GM15510 (cell line): Measurements from ENCODE around the gene PRDM13.
A peak's percentile ranks its signal among the peaks of the same experiment; 100 is the strongest.

Experiments
- POLR2A ChIP-seq: IDR thresholded peaks from 3 replicates; pipeline ENCODE4 v1.6.1; 2011; ENCODE audit warnings: borderline replicate concordance; ENCODE audit not compliant: insufficient read length; ENCODE audit errors: extremely low read depth

Gene PRDM13

GRCh38 chr6:99606656-99607415, at the start of gene PRDM13:
TSS of gene PRDM13 (plus strand) at chr6:99606833. CDS start at chr6:99607035, 202 bp downstream.
- no peak for TF ChIP-seq POLR2A

- TF ChIP-seq POLR2A, result no peak
These were observed 47.6 kb upstream of the PRDM13 start for GRCh38 chr6:99559057-99559456.

- no peak for TF ChIP-seq POLR2A
These were observed 46.0 kb upstream of the PRDM13 start for GRCh38 chr6:99560668-99561067.

- no peak for TF ChIP-seq POLR2A
These were observed 43.4 kb upstream of the PRDM13 start for GRCh38 chr6:99563056-99563723.

- TF ChIP-seq POLR2A, result peak; percentile 91
These were observed 38.3 kb upstream of the PRDM13 start, which contains the start of gene CCNC for GRCh38 chr6:99568103-99568933. TSS of gene CCNC (minus strand) at chr6:99568660. CDS start at chr6:99568527, 133 bp downstream.

GRCh38 chr6:99573980-99574617, 32.5 kb upstream of the PRDM13 start:
- no peak for TF ChIP-seq POLR2A

- no peak for TF ChIP-seq POLR2A
These were observed 30.9 kb upstream of the PRDM13 start for GRCh38 chr6:99575544-99576227.

GRCh38 chr6:99579781-99580180, 26.9 kb upstream of the PRDM13 start:
- no peak for TF ChIP-seq POLR2A

- TF ChIP-seq POLR2A, result no peak
These were observed 18.8 kb upstream of the PRDM13 start for GRCh38 chr6:99587792-99588191.

- TF ChIP-seq POLR2A, result no peak
These were observed 17.9 kb upstream of the PRDM13 start for GRCh38 chr6:99588618-99589289.

GRCh38 chr6:99589290-99589672, 17.4 kb upstream of the PRDM13 start:
- no peak for TF ChIP-seq POLR2A

GRCh38 chr6:99589907-99590493, 16.6 kb upstream of the PRDM13 start:
- TF ChIP-seq POLR2A, result no peak

- no peak for TF ChIP-seq POLR2A
These were observed 15.6 kb upstream of the PRDM13 start for GRCh38 chr6:99590728-99591672.
